HepG2 (cell line): ENCODE measurements around the gene WFDC1. TPM values are rescaled to one million over a fixed set of nuclear protein-coding genes. Genes with fewer than 3 reads are reported as not detected.

ENCODE experiments used
- ATAC-seq: fragments of 200-7000 bp; cut with Tn5 transposase; 3 replicates; pipeline ENCODE4 v1.9.1; 2020; ENCODE audit warnings: mild to moderate bottlenecking, moderate library complexity
- BruUV-seq: library from RNA; stranded (reverse); fragments of 400-500 nt; replicated peaks from 2 replicates; lab custom pipeline; 2021; lab: Mats Ljungman, UMichigan
- CTCF ChIA-PET: fragments of 300-600 bp; formaldehyde crosslinking; extraction: SDS; loops from one replicate; lab custom pipeline; 2021; ENCODE audit warnings: low total read pairs, inconsistent platforms, low intra/inter-chr PET ratio; lab: Yijun Ruan, JAX
- POLR2A ChIA-PET: fragments of 350-600 bp; sonication (Branson Sonifier 250); formaldehyde crosslinking; loops from one replicate; lab custom pipeline; 2020; ENCODE audit warnings: antibody characterized with exemption, inconsistent platforms; lab: Yijun Ruan, JAX
- DNase-seq: peaks from one replicate; pipeline ENCODE4 v3.0.0-alpha.2; 2015; ENCODE audit warnings: low spot score
- FAIRE-seq: peaks from 3 replicates; lab custom pipeline; 2011; peaks lifted over from hg19 to GRCh38; lab: Jason Lieb, UNC
- H2AFZ ChIP-seq: one replicate; pipeline ENCODE4 v1.6.1; 2011; ENCODE audit warnings: low read length, inconsistent platforms
- H3K27ac ChIP-seq: fragments of 300-600 bp; 3 replicates; pipeline ENCODE4 v1.8.0; 2011; ENCODE audit warnings: mixed run types, mild to moderate bottlenecking, mixed read lengths, low read length, inconsistent platforms; ENCODE audit not compliant: insufficient read depth; ENCODE audit errors: extremely low read length
- H3K27me3 ChIP-seq, 2 experiments: fragments of 200-600 bp in 1 of 2; 2 replicates in 1 of 2; 3 replicates in 1 of 2; pipeline versions ENCODE4 v1.6.0 to v1.8.0; 2011; ENCODE audit warnings: low read length in 2 of 2, mild to moderate bottlenecking in 2 of 2, moderate library complexity in 2 of 2, inconsistent platforms in 1 of 2; ENCODE audit not compliant: insufficient read depth in 2 of 2, control insufficient read depth in 1 of 2
- H3K36me3 ChIP-seq, 2 experiments: fragments of 200-600 bp in 1 of 2; replicated peaks in 1 of 2; 2 replicates in 1 of 2; 3 replicates in 1 of 2; pipeline versions ENCODE4 v1.5.1 to v1.8.0; 2011; ENCODE audit warnings: low read length in 2 of 2, inconsistent platforms in 1 of 2; ENCODE audit not compliant: insufficient read depth in 2 of 2, control insufficient read depth in 1 of 2
- H3K4me1 ChIP-seq: 2 replicates; pipeline ENCODE4 v1.5.1; 2012; ENCODE audit warnings: low read length, inconsistent platforms; ENCODE audit not compliant: insufficient read depth
- H3K4me2 ChIP-seq: 2 replicates; pipeline ENCODE4 v1.6.0; 2011; ENCODE audit warnings: low read depth, low read length, inconsistent platforms
- H3K4me3 ChIP-seq, 3 experiments: fragments of 200-600 bp in 1 of 3; sonication (generic), shearing (Covaris generic) in 1 of 3; replicated peaks in 1 of 3; 2 replicates each; pipeline ENCODE4 v1.5.1; 2011 to 2016; ENCODE audit warnings: low read length in 3 of 3, inconsistent platforms in 2 of 3, low read depth in 2 of 3, mild to moderate bottlenecking in 2 of 3, control low read depth in 1 of 3, mixed read lengths in 1 of 3; ENCODE audit not compliant: insufficient read depth in 1 of 3
- H3K79me2 ChIP-seq: one replicate; pipeline ENCODE4 v1.6.1; 2011; ENCODE audit warnings: low read length, inconsistent platforms; ENCODE audit not compliant: insufficient read depth
- H3K9ac ChIP-seq: 2 replicates; pipeline ENCODE4 v1.6.0; 2011; ENCODE audit warnings: mild to moderate bottlenecking, low read depth, low read length, inconsistent platforms; ENCODE audit not compliant: insufficient read depth
- H3K9me3 ChIP-seq: 2 replicates; pipeline ENCODE4 v1.5.1; 2012; ENCODE audit warnings: mild to moderate bottlenecking, low read length
- H4K20me1 ChIP-seq: 2 replicates; pipeline ENCODE4 v1.6.0; 2011; ENCODE audit warnings: inconsistent platforms, mild to moderate bottlenecking, low read length, moderate library complexity; ENCODE audit not compliant: insufficient read depth
- ARID4A ChIP-seq: sonication (generic); formaldehyde crosslinking; IDR thresholded peaks from 2 replicates; pipeline ENCODE4 v1.5.0; 2020; ENCODE audit warnings: mild to moderate bottlenecking, missing genetic modification reagents, borderline replicate concordance
- ATF6 ChIP-seq: sonication (generic); formaldehyde crosslinking; conservative IDR thresholded peaks from 2 replicates; pipeline ENCODE4 v1.4.0; 2020; ENCODE audit warnings: missing genetic modification reagents
- FOXK2 ChIP-seq: fragments of 450-650 bp; IDR thresholded peaks from 2 replicates; pipeline ENCODE4 v1.6.1; 2016
- FOXP4 ChIP-seq: sonication (generic); formaldehyde crosslinking; IDR thresholded peaks from 2 replicates; pipeline ENCODE4 v1.4.0; 2020; ENCODE audit warnings: missing genetic modification reagents
- MYPOP ChIP-seq: sonication (generic); formaldehyde crosslinking; IDR thresholded peaks from 2 replicates; pipeline ENCODE4 v1.8.1; 2023; ENCODE audit warnings: mild to moderate bottlenecking, moderate library complexity, missing genetic modification reagents
- NONO ChIP-seq, 2 experiments: fragments of 450-650 bp in 1 of 2; sonication (generic) in 1 of 2; formaldehyde crosslinking in 1 of 2; IDR thresholded peaks in 1 of 2; conservative IDR thresholded peaks in 1 of 2; 2 replicates each; pipeline versions ENCODE4 v1.6.1 to v1.8.0; 2017 to 2022; ENCODE audit warnings: mild to moderate bottlenecking in 1 of 2, missing genetic modification reagents in 1 of 2, moderate library complexity in 1 of 2
- TCF12 ChIP-seq, 2 experiments: fragments of 450-650 bp in 1 of 2; sonication (generic) in 1 of 2; formaldehyde crosslinking in 1 of 2; IDR thresholded peaks; 2 replicates each; pipeline versions ENCODE4 v1.6.1 to v1.8.0; 2017 to 2022; ENCODE audit warnings: antibody characterized with exemption in 1 of 2, mild to moderate bottlenecking in 1 of 2, missing genetic modification reagents in 1 of 2, moderate library complexity in 1 of 2
- ZFP90 ChIP-seq: sonication (generic); formaldehyde crosslinking; IDR thresholded peaks from 2 replicates; pipeline ENCODE4 v1.8.0; 2022; ENCODE audit warnings: missing genetic modification reagents, mild to moderate bottlenecking, inconsistent platforms, borderline replicate concordance
- ZFY ChIP-seq: sonication (generic); formaldehyde crosslinking; IDR thresholded peaks from 2 replicates; pipeline ENCODE4 v1.4.0; 2020; ENCODE audit warnings: missing genetic modification reagents
- ZNF235 ChIP-seq: sonication (generic); formaldehyde crosslinking; IDR thresholded peaks from 2 replicates; pipeline ENCODE4 v1.8.1; 2023; ENCODE audit warnings: mild to moderate bottlenecking, missing genetic modification reagents, borderline replicate concordance
- ZNF484 ChIP-seq: sonication (generic); formaldehyde crosslinking; IDR thresholded peaks from 2 replicates; pipeline ENCODE4 v1.5.1; 2020; ENCODE audit warnings: mild to moderate bottlenecking, low read depth, missing genetic modification reagents, borderline replicate concordance
- ZNF569 ChIP-seq: sonication (generic); formaldehyde crosslinking; IDR thresholded peaks from 2 replicates; pipeline ENCODE4 v1.5.0; 2020; ENCODE audit warnings: mild to moderate bottlenecking, missing genetic modification reagents, moderate library complexity, borderline replicate concordance
- ZNF841 ChIP-seq: sonication (generic); formaldehyde crosslinking; IDR thresholded peaks from 2 replicates; pipeline ENCODE4 v1.8.1; 2023; ENCODE audit warnings: missing genetic modification reagents, borderline replicate concordance
- WGBS: methylation state at CpG from one replicate; pipeline ENCODE4 v1.1.6; 2017; ENCODE audit warnings: low lambda C conversion rate; 5-methylcytosine and 5-hydroxymethylcytosine counted together
- in situ Hi-C: cut with HindIII; loops from 2 replicates; pipeline ENCODE4 v1.10.0; 2017; ENCODE audit warnings: low pct_unique_long_range_greater_than_20kb; ENCODE audit not compliant: extremely low pct_ligation_motif_present
- intact Hi-C: fragments of 100-400 bp; cut with micrococcal nuclease; formaldehyde crosslinking; loops from one replicate; pipeline ENCODE4 v1.10.0; 2022; ENCODE audit not compliant: unreplicated experiment
- polyA plus RNA-seq, 8 experiments: library from polyadenylated mRNA; depleted of rRNA in 3 of 8; stranded (reverse) in 7 of 8; unstranded in 1 of 8; fragments of >200 nt; fragmentation: Illumina TruSeq in 4 of 8; extraction: Trizol in 4 of 8; gene quantifications; 2 replicates each; pipeline versions ENCODE4 v1.2.1 to v1.2.3, GENCODE V29; 2011 to 2016; ENCODE audit warnings: low read depth in 4 of 8, missing spikeins in 1 of 8, mixed read lengths in 1 of 8; ENCODE audit not compliant: insufficient read depth in 1 of 8
- total RNA-seq, 5 experiments: library from RNA; depleted of rRNA; stranded (reverse); fragments of >200 nt; fragmentation: Illumina TruSeq; extraction: Trizol; gene quantifications; 2 replicates each; pipeline ENCODE4 v1.2.3, GENCODE V29; 2016; ENCODE audit warnings: low read depth in 1 of 5

The WFDC1 gene
- total and polyA plus RNA-seq, 2 of the 13 experiments (the other 11 are each of a cell fraction or from before 2014, with no cell fraction given), result not detected

GRCh38 chr16:84319146-84319760 is 24.6 kb downstream of the WFDC1 start:
- FAIRE-seq (no peak), ATAC-seq (no peak; the same call in 2 of the 3 replicates), DNase-seq (no peak)
- no TSS peak for BruUV-seq
- in situ Hi-C loops, result no loop called here
- H3K4me2 ChIP-seq, result no peak overlapping the region
- peaks cover 1 to 38% of the 10 kb centered on the region in 2 experiments; a peak in 4 of 5 replicates for H3K27me3 ChIP-seq
- H3K9ac ChIP-seq, result no peak overlapping the region
- CTCF ChIA-PET, result no interaction called here
- H3K27ac ChIP-seq, result no peak overlapping the region
- intact Hi-C loops, result no loop called here
- H3K36me3 ChIP-seq, result no peaks in the 10 kb centered on the region
- POLR2A ChIA-PET, result no interaction called here
- H3K4me1 ChIP-seq, result no peaks in the 10 kb centered on the region
- TF ChIP-seq ZNF235 (CRISPR knock-in tag) (no peak), ZFY (CRISPR knock-in tag) (no peak), NONO (IDR thresholded peaks at IDR 0.05) (no peak), NONO (CRISPR knock-in tag; conservative IDR thresholded peaks at IDR 0.05) (no peak), ZFP90 (CRISPR knock-in tag) (no peak), ATF6 (CRISPR knock-in tag) (no peak), ZNF484 (no peak), FOXK2 (no peak), TCF12 (IDR thresholded peaks at IDR 0.05) (no peak), TCF12 (CRISPR knock-in tag; IDR thresholded peaks at IDR 0.05) (no peak), FOXP4 (CRISPR knock-in tag) (no peak), ZNF569 (CRISPR knock-in tag) (no peak), ARID4A (CRISPR knock-in tag) (no peak), MYPOP (CRISPR knock-in tag) (no peak), ZNF841 (CRISPR knock-in tag) (no peak)
- H3K79me2 ChIP-seq, result no peaks in the 10 kb centered on the region
- H2AFZ ChIP-seq, result no peak overlapping the region
- H3K4me3 ChIP-seq, result no peak overlapping the region
- WGBS, result 21% methylated on average over 12 of the region's 24 CpGs
- H3K9me3 ChIP-seq, result peaks cover 5% of the 10 kb centered on the region
- H4K20me1 ChIP-seq, result no peaks in the 10 kb centered on the region
